HG02571 (cell line): Measurements from ENCODE around the gene SRSF4.

ENCODE experiments used
- ATAC-seq: cut with Tn5 transposase; IDR thresholded peaks from one replicate; pipeline ENCODE4 v1.9.1; 2021; ENCODE audit warnings: mild to moderate bottlenecking, moderate library complexity; ENCODE audit not compliant: unreplicated experiment

Gene SRSF4

DNA sequence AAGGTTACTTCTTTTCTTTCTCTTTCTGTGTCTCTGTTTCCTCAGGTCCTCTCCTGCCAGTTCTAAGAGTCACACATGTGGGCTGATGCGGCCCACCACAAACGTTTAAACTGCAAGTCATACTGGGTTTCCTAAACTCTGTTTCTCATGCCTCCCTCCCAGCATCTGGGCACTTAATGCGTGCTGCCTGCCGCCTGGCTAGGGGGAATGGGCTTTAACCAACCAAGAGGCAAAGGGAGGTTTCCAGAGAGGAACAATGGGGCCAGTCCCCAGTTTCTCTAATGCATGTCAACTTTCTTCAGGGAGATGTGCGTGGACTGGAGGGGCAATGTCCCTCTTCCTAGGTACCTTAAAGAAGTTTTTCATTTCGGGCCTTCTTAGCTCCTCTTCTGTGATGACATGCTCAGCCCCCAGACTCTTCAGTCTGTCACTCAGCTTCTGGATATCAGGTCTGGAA lies 19.9 kb upstream of the SRSF4 start:
- ATAC-seq: no peak

DNA sequence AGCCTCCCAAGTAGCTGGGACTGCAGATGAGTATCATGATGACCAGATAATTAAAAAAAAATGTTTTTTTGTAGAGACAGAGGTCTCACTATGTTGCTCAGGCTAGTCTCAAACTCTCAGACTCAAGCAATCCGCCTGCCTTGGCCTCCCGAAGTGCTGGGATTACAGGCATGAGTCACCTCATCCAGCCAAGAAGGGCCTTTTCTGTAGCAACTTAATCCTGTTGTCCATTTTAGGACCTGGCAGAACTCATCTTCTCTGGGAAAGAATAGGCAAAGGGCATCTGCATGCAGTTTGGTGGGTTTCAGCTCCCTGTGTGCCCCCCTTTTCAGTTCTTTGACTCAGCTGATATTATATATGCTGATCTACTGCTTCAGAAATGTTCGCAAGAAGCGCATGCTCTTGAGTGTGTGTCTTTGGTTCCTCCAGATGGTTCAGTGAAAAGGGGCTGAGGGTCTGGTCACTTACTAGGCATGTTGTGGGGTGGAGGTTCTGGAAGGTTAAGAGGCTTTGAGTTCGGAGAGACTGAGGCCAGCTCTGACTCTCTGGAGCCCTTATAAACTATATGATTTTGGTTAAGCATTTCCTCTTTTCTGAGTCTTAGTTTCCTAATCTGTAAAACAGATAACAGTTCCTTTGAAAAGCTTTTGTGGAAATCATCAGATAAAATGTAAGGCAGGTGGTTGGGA lies 19.4 kb upstream of the SRSF4 start:
- ATAC-seq: no peak

DNA sequence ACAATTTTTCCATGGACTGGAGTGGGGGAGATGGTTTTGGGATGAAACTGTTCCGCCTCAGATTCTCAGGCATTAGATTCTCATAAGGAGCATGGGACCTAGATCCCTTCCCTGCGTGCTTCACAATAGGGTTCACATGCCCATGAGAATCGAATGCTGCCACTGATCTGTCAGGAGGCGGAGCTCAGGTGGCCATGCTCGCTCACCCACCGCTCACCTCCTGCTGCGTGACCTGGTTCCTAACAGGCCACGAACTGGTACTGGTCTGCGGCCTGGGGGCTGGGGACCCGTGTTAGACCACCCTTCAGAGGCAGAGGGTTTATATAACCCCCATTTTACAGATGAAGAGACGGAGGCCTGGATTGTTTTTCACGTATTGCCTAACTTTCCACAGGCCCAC lies 16.3 kb upstream of the SRSF4 start:
- no peak for ATAC-seq

DNA sequence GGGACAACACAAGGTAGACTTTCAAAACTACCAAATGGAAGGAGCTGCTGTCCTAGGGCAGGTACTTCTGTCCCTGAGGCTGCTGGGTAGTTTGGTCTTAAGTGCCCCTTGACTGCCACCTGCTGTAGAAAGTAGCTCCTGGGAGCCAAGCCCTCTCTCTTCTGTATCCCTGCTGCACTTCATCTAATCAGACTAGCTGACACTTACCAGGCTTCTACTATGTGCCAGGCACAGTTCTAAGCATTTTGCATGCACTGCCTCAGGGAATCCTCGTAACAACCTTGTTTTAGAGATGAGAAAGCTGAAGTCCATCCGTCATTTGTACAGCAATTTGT lies 15.9 kb upstream of the SRSF4 start:
- no peak for ATAC-seq

DNA sequence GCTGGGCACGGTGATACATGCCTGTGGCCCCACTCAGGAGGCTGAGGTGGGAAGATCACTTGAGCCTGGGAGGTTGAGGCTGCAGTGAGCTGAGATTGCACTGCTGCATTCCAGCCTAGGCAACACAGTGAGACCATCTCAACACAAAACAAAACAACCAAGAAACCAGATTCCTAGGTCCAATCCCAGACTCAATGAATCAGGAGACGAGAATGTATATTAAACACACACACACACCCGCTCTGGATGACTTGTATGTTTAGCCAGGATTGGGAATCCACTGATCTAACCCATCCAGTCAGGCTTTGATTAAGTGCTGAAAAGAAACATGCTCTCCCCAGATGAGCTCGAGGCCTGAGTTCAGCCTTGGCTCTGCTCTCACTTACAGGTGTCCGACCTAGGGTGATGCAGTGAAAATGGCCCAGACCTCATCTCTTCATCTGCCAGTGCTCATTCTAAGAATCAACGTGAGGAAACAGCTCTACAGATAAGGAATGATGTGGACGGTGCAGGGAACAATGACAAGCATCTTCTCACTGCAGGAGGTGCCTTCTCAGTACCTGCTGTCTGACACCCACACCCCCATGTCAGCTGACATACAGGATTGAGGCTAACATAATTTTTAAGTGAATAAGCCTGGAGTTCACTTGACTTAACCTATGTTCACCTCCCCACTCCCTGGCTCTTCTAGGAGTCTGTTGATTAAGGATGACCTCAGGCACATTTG lies 15.3 kb upstream of the SRSF4 start:
- no peak for ATAC-seq

DNA sequence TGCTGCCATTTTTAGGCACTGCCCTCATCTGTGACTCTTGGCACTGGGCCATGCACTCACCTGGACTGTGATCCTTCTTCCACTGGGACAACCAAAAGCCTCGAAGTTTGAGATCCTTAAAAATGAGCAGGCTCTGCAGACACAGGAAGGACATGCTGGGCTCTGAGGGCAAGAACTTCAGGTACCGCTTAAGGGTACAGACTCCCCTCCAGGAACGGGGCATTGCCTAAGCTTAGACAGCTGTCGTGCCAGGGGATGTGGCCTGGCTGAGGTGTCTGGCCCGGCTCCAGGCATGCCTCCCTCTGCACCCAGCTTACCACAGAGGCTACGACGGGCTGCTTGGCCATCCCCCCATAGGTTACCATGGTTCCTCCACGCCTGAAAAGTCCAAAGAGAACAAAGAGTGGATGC lies 14.2 kb upstream of the SRSF4 start:
- no peak for ATAC-seq

DNA sequence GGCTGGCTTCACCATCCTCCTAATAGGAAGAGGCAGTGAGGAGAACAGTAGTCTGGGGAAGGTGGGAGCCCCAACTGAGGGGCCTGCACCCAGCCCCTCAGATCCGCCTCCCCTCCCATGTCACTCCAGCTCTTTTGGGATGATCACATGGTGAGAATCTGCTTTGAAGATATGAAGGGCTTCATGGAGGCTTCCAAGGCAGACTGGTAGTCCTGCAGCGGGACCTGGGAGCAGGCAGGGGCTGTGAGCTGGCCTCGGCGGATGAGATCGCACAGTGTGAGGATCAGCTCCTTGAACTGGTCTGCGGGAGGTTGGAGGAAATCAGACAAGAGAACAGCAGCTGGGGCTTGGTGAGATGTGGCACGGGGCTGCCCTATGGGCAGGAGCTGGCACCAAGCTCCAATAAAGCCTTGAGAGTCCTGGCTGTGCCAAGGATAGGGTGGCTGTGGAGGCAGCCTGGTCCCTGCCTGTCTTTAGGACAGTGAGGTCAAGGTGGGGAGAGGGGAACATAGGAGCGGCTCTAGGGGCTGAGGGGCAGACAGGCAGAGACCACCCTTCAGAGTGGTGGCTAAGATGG lies 12.3 kb upstream of the SRSF4 start:
- ATAC-seq: no peak

DNA sequence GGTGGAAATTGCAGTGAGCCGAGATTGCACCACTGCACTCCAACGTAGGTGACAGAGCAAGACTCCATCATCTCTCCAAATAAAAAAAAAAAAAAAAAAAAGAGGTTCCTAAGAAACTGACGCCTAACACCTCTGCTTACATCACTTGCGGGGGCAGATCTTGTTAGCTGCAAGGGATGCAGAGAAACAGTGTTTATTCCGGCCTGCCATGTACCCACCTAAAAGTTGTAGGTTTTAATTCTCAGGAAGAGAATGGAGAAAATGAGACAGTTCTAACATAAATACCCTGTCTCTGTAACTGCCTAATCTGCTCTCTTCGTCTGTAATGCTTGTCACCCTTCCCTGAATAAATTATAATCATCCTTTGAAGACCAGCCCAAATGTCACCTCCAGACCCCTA lies 9.0 kb upstream of the SRSF4 start:
- no peak for ATAC-seq

DNA sequence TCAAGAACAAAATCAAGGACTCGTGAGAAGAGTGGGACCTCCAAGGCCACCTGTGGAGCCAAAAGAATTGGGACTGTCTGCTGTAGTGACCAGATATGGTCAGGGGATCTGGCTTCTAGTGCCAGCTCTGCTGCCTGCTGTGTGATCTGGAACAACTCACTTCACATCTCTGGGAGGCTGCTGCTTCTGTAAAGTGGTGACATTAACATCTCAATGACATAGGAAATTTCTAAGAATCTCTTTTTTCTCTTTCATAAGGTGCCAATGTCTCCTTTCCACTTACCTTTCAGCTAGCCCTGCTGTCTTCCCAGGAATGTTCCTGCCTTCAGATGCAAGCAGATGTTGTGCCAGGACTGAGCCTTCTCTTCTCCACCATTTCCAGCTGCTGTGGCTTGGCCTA lies 5.0 kb upstream of the SRSF4 start:
- no peak for ATAC-seq

DNA sequence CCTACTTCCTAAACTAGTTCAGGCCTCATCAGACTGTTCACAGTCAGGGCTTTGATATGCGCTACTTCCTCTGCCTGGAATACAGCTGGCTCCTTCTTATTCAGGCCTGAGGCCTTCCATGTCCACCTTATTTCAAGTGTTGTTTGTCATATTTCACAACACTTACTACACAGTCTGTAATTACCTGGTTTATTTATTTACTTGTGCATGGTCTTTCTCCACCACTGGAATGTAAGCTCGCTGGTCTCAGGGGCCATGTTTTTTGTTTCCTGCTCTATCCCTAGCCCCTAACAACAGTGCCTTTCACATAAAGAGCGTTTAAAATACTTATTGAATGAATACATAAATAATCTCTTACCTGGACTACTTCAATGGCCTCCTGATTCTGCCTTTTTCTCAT lies 4.6 kb upstream of the SRSF4 start:
- ATAC-seq: no peak

DNA sequence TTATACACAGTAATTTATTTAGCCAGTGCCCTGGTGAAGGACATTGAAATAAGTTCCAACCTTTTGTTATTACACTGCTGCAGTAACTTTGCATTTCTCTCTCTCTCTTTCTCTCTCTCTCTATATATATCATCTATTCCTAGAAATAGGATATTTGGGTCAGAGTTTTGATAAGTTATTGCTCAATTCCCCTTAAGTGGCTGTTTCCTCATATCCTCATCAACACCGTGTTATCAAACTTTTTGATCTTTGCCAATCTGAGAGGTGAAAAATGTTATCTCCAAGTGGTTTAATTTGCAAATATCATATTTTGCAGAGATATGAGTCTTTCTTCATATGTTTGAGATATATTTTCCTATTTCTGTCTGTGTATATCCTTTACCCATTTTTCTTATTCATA lies 1.6 kb upstream of the SRSF4 start:
- no peak for ATAC-seq

DNA sequence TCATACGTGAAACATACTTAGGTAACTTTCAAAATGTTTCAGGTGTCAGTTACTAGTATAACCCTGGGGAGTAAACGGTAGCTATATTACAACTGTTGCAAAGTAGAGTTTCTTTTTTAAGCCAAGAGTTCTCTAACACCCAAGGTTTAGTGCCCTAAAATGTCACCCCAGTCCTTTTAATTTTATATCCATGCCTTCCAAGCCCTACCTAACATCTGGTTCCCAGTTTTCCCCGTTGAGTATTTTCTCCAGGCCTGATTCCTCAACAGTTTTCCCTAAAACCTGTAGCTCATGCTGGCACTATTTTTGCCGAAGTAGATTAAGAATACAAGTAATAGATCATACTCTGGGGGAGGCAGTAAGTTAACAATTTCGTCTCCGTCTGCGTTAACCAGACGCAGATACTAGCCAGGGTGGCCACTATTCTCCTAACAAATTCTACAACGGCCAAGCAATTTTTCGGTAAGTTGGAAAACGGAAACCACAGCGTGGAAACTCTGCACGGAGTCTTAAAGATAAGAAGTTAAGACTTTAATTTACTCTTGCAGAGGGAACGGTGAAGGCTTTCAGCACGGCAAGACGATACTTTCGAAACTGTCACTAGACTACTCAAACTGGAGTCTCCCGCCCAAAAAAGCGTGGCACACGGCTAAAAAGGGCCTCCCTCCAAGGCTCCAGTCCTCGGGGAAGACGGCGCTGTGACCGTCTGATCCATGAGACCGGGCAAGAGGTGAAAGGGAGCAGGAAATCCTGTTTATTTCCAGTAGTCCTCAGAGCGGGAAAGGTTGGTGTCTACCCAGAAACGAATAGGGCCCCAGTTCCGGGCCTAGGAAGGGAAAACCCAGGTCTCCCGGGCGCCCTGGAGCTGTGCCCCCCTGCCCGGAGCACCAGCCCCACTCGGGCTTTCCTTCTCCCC lies 945 bp downstream of the SRSF4 start:
- ATAC-seq: no peak

DNA sequence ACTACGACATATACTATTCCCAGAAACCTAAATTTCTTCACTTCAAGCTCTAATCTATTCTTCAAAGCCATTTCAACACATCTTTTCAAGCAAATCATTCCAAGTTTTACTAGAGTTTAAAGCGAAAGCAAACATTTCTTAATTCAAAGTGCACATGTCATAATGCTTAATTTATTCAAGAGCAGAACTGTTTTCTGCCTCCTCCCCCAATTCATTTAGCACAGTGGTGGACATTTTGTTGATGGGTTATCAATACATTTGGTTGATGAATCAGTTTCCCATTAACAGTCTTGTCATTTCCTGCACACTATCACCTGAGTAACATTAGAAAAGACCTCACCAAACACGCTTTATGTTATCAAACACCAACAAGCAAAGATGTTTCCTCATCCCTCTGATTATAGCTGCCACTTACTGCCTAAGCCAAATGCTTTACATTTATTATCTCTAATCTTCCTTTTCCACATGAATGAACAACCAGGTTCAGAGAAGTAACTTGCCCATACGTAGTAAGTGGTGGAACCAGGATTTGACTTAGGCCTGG lies 2.0 kb downstream of the SRSF4 start:
- ATAC-seq: no peak

DNA sequence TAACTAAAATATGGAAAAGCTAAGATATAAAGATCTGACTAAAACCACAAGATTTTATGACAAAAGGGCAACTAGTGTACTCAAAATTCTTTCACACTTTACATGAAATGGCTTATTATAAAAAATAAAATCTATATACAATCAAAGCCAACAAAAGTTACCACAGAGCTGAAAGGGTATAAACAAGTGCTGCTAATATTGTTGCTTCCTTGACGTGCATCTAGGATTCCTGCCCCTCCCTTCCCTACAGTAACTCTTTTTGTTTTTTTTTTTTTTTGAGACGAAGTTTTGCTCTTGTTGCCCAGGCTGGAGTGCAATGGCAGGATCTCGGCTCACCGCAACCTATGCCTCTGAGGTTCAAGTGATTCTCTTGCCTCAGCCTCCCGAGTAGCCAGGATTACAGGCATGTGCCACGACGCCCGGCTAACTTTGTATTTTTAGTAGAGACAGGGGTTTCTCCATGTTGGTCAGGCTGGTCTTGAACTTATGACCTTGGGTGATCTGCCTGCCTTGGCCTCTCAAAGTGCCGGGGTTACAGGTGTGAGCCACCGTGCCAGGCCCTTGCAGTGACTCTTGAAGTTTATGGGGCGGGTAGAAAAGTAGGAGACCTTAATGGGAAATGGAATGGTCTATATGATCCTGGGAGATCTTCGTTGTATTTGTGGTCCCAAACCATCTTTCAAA lies 4.5 kb downstream of the SRSF4 start:
- ATAC-seq: no peak

DNA sequence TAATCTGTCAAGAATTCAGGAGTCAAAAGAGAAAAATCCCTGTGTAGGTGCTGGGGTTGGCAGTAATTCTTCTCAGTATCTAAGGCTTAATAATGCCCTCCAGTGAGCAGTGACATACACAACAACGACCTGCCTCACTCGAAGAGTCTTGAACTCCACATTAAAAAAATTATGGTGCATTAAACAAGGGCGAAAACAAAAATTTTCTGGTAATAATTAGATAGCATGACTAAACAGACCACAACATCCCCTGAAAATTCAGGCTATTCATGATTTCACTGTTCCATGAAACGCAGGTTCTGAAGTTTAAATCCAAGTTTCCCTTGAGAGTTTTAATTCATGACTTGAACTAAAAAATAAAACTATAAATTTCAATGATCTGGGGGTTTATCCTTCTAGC lies 5.1 kb downstream of the SRSF4 start:
- ATAC-seq: no peak

DNA sequence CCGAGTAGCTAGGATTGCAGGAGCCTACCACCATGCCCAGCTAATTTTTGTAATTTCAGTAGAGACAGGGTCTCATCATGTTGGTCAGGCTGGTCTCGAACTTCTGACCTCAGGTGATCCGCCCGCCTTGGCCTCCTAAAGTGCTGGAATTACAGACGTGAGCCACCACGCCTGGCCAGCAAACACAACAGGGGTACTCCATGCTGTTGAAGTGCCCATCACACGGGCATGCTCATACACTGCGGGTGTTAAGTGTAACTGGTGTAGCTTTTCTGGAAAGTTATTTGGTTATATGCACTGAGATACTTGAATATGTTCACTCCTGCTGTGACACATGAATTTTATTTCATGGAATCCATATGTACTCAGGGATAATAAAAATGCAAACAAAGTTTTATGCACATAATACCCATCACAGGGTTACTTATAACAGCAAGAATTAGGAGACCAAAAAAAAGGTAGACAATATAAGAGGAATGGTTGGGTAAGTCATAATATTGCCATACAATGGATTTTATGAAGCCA lies 9.2 kb downstream of the SRSF4 start:
- no peak for ATAC-seq

DNA sequence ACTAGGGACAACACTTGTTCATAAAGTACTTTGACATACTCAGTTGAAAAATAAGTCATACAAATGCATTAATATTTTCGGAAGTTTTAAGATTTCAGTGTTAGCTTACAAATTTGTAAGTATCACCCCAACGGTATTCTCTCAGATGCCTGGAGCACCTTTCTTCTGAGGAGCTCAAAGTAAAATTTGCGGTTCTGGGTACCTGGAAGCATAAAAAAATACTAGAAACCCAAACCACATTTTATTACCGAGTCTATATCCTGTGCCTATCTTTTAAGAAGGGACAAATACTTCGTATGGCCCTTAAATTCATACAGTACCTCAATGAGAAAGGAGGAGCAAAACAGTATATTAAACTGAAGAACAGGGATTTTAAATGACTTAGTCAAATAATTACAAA lies 10.2 kb downstream of the SRSF4 start:
- ATAC-seq: no peak

DNA sequence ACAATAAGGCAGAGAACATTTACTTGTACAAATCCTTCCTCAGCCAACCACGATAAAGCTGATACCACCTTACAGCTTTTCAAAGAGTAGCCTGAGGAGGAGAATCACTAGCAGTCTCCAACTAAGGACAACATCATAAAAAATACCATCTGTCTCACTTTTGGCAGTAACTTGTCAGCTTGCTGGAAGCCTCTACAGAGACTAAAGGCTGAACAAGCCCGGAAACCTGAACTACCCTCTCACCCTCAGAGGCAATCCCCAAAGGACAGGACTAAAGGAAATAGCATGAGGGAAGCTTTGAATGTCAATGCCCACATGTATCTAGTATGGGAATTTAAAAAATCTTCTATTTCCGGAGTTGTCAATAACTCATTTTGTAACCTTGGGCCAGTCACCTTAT lies 10.6 kb downstream of the SRSF4 start:
- ATAC-seq: no peak

DNA sequence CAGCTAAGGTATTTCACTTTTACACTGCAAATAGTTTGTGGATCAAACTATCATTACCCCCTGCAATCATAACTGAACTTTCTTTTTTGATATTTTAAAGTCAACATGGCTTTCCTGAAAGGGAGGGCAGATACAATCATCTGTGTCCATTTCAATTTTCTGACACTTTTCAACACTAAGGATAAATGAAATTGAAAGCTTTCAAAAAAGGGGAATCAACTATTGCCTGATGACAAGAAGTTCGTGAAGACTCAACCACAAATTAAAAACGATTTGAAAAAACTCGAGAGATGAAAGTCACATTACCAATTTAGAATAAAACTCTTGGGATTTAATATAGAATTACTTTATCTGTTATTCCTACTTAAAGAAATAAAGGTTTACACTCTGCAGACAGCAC lies 11.7 kb downstream of the SRSF4 start:
- ATAC-seq: no peak

DNA sequence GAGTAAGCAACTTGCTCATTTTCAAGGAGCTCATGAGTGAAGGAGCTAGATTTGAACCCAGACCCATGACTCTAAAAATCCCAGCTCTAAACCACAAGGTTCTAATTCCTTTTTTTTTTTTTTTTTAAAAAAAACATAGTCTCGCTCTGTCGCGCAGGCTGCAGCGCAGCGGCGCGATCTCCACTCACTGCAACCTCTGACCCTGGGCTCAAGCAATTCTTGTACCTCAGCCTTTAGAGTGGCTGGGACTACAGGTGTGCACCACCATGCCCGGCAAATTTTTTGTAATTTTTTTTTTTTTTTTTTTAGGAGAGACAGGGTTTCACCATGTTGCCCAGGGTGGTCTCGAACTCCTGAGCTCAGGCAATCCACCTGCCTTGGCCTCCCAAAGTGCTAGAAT lies 13.8 kb downstream of the SRSF4 start:
- no peak for ATAC-seq
